GM21447 (cell line): Measurements from ENCODE around the gene SRGAP2C.
"Not testable (repeated sequence)": the region's sequence is repeated elsewhere in the genome, so short reads cannot be mapped to it uniquely, and the experiment has no call there.

ENCODE experiments used
- ATAC-seq: cut with Tn5 transposase; IDR thresholded peaks from one replicate; pipeline ENCODE4 v1.9.1; 2021; ENCODE audit not compliant: unreplicated experiment

SRGAP2C gene

GRCh38 chr1:121226295-121226904 is 41.6 kb downstream of the SRGAP2C start:
- not testable (repeated sequence) for ATAC-seq

- ATAC-seq = not testable (repeated sequence)
Measured at GRCh38 chr1:121226925-121227324, 42.1 kb downstream of the SRGAP2C start.

- ATAC-seq = not testable (repeated sequence)
Measured at GRCh38 chr1:121227544-121228330, 43.0 kb downstream of the SRGAP2C start.

GRCh38 chr1:121230636-121231035 is 45.9 kb downstream of the SRGAP2C start:
- ATAC-seq = not testable (repeated sequence)

GRCh38 chr1:121232445-121233125 is 47.8 kb downstream of the SRGAP2C start:
- ATAC-seq = peak; percentile 75

- not testable (repeated sequence) for ATAC-seq
Measured at GRCh38 chr1:121234090-121234759, 49.5 kb downstream of the SRGAP2C start.

- peak; percentile 83 for ATAC-seq
Measured at GRCh38 chr1:121238384-121238783, 53.6 kb downstream of the SRGAP2C start.

GRCh38 chr1:121243913-121244312 is 59.1 kb downstream of the SRGAP2C start:
- ATAC-seq = not testable (repeated sequence)

GRCh38 chr1:121246399-121246798 is 61.6 kb downstream of the SRGAP2C start:
- ATAC-seq = not testable (repeated sequence)

- not testable (repeated sequence) for ATAC-seq
Measured at GRCh38 chr1:121252656-121253055, 67.9 kb downstream of the SRGAP2C start.

GRCh38 chr1:121254618-121255017 is 69.8 kb downstream of the SRGAP2C start:
- not testable (repeated sequence) for ATAC-seq

- ATAC-seq = not testable (repeated sequence)
Measured at GRCh38 chr1:121257632-121258031, 72.9 kb downstream of the SRGAP2C start.

GRCh38 chr1:121258134-121258533 is 73.4 kb downstream of the SRGAP2C start:
- not testable (repeated sequence) for ATAC-seq

GRCh38 chr1:121260205-121260604 is 75.4 kb downstream of the SRGAP2C start:
- ATAC-seq = not testable (repeated sequence)

GRCh38 chr1:121262163-121262562 is 77.4 kb downstream of the SRGAP2C start:
- ATAC-seq = not testable (repeated sequence)

GRCh38 chr1:121263789-121264244 is 79.0 kb downstream of the SRGAP2C start:
- ATAC-seq = peak; percentile 75

- not testable (repeated sequence) for ATAC-seq
Measured at GRCh38 chr1:121267072-121267471, 82.3 kb downstream of the SRGAP2C start.

- ATAC-seq = not testable (repeated sequence)
Measured at GRCh38 chr1:121269309-121269708, 84.5 kb downstream of the SRGAP2C start.

GRCh38 chr1:121269973-121270372 is 85.2 kb downstream of the SRGAP2C start:
- ATAC-seq = peak; percentile 44

GRCh38 chr1:121271143-121271715 is 86.5 kb downstream of the SRGAP2C start:
- ATAC-seq = not testable (repeated sequence)

GRCh38 chr1:121275435-121275834 is 90.7 kb downstream of the SRGAP2C start:
- ATAC-seq = not testable (repeated sequence)
